ENCODE data around the gene BICC1.

The BICC1 gene

GRCh38 chr10:58579011-58579655, 66.5 kb downstream of the BICC1 start:
- no peak overlapping the region for H3K27ac ChIP-seq

GRCh38 chr10:58582045-58582444, 69.4 kb downstream of the BICC1 start:
- Histone ChIP-seq H3K36me3 (ENCODE audit: control insufficient read depth, insufficient read depth, low read length) (no peaks in the 10 kb centered on the region), H2AFZ (no peak overlapping the region), H3K4me2 (ENCODE audit: low read length) (no peak overlapping the region), H3K9ac (no peak overlapping the region), H3K9me3 (ENCODE audit: control insufficient read depth, low read length) (no peaks in the 10 kb centered on the region), H3K4me3 (ENCODE audit: low read depth, low read length) (no peak overlapping the region), H3K27me3 (ENCODE audit: control insufficient read depth, insufficient read depth, low read length) (no peaks in the 10 kb centered on the region), H3K4me1 (no peaks in the 10 kb centered on the region), H3K79me2 (no peaks in the 10 kb centered on the region), H3K27ac (no peak overlapping the region)
- TF ChIP-seq CTCF (IDR thresholded peaks at IDR 0.05), result no peak

More at GRCh38 chr10:58579011-58579655, 66.5 kb downstream of the BICC1 start:
- Histone ChIP-seq H3K9me3 (ENCODE audit: control insufficient read depth, low read length) (no peaks in the 10 kb centered on the region), H3K27me3 (ENCODE audit: control insufficient read depth, insufficient read depth, low read length) (no peaks in the 10 kb centered on the region), H3K4me2 (ENCODE audit: low read length) (no peak overlapping the region), H3K9ac (no peak overlapping the region), H3K4me3 (ENCODE audit: low read depth, low read length) (no peak overlapping the region), H3K79me2 (no peaks in the 10 kb centered on the region), H3K4me1 (no peaks in the 10 kb centered on the region), H3K36me3 (ENCODE audit: control insufficient read depth, insufficient read depth, low read length) (no peaks in the 10 kb centered on the region), H2AFZ (no peak overlapping the region)
- TF ChIP-seq CTCF (IDR thresholded peaks at IDR 0.05), result no peak

- Histone ChIP-seq H3K4me3 (ENCODE audit: low read depth, low read length) (no peak overlapping the region), H3K27me3 (ENCODE audit: control insufficient read depth, insufficient read depth, low read length) (no peaks in the 10 kb centered on the region), H3K9me3 (ENCODE audit: control insufficient read depth, low read length) (no peaks in the 10 kb centered on the region), H3K36me3 (ENCODE audit: control insufficient read depth, insufficient read depth, low read length) (no peaks in the 10 kb centered on the region), H3K4me1 (no peaks in the 10 kb centered on the region), H3K27ac (no peak overlapping the region), H3K9ac (no peak overlapping the region), H2AFZ (no peak overlapping the region), H3K79me2 (no peaks in the 10 kb centered on the region), H3K4me2 (ENCODE audit: low read length) (no peak overlapping the region)
- TF ChIP-seq CTCF (IDR thresholded peaks at IDR 0.05), result no peak
Observed at GRCh38 chr10:58585435-58585834, 72.8 kb downstream of the BICC1 start.

GRCh38 chr10:58586282-58587245, 73.9 kb downstream of the BICC1 start:
- Histone ChIP-seq H2AFZ (no peak overlapping the region), H3K4me3 (ENCODE audit: low read depth, low read length) (no peak overlapping the region), H3K4me1 (no peaks in the 10 kb centered on the region), H3K27ac (no peak overlapping the region), H3K36me3 (ENCODE audit: control insufficient read depth, insufficient read depth, low read length) (no peaks in the 10 kb centered on the region), H3K27me3 (ENCODE audit: control insufficient read depth, insufficient read depth, low read length) (no peaks in the 10 kb centered on the region), H3K4me2 (ENCODE audit: low read length) (no peak overlapping the region), H3K9me3 (ENCODE audit: control insufficient read depth, low read length) (no peaks in the 10 kb centered on the region), H3K79me2 (no peaks in the 10 kb centered on the region), H3K9ac (no peak overlapping the region)
- no peak for TF ChIP-seq CTCF (IDR thresholded peaks at IDR 0.05)

Data from parathyroid adenoma (tissue), 2 donors.